Measurements from ENCODE around the gene ZNF423. TPM values are rescaled to one million over a fixed set of nuclear protein-coding genes. Genes with fewer than 3 reads are reported as not detected.

ZNF423 gene
- total RNA-seq, 4 donors from 2014 or later = 7.0 to 19.7 (median 8.4) TPM

- no peak for ATAC-seq
- H3K4me1 ChIP-seq = peaks cover 0 to 11% (median under 1%) of the 10 kb centered on the region in 3 donors
- WGBS, 2 donors (ENCODE audit: low coverage in 1 of 2) = 49 to 50% methylated on average over 3 to 4 of the region's 4 CpGs
- no peaks in the 10 kb centered on the region for H3K36me3 ChIP-seq
- H3K27ac ChIP-seq = no peak overlapping the region
- H3K27me3 ChIP-seq = no peaks in the 10 kb centered on the region
- no peak for TF ChIP-seq EP300 (IDR thresholded peaks at IDR 0.05)
- no peak overlapping the region for H3K4me3 ChIP-seq
- no peaks in the 10 kb centered on the region for H3K9me3 ChIP-seq
Measured at GRCh38 chr16:49806446-49806845, 49.5 kb downstream of the ZNF423 start.

GRCh38 chr16:49801290-49801689 lies 54.6 kb downstream of the ZNF423 start:
- no peak for ATAC-seq
- Histone ChIP-seq H3K4me1 (peaks cover 0 to 7% (median 0%) of the 10 kb centered on the region in 3 donors), H3K9me3 (no peaks in the 10 kb centered on the region), H3K27me3 (no peaks in the 10 kb centered on the region), H3K4me3 (no peak overlapping the region), H3K27ac (no peak overlapping the region), H3K36me3 (no peaks in the 10 kb centered on the region)
- TF ChIP-seq EP300 (IDR thresholded peaks at IDR 0.05) (no peak), POLR2A (IDR thresholded peaks at IDR 0.05) (no peak), POLR2AphosphoS5 (IDR thresholded peaks at IDR 0.05) (no peak), CTCF (IDR thresholded peaks at IDR 0.05) (no peak)
- 90 to 95% methylated on average over 2 to 3 of the region's 4 CpGs for WGBS, 2 donors (ENCODE audit: low coverage in 1 of 2)

- Histone ChIP-seq H3K36me3 (no peaks in the 10 kb centered on the region), H3K27me3 (no peaks in the 10 kb centered on the region), H3K9me3 (no peaks in the 10 kb centered on the region), H3K27ac (no peak overlapping the region), H3K4me3 (no peak overlapping the region), H3K4me1 (peaks cover 0 to 7% (median 0%) of the 10 kb centered on the region in 3 donors)
- no peak for TF ChIP-seq EP300 (IDR thresholded peaks at IDR 0.05)
- TF ChIP-seq POLR2AphosphoS5 (IDR thresholded peaks at IDR 0.05) = no peak
- TF ChIP-seq POLR2A (IDR thresholded peaks at IDR 0.05) = no peak
- no peak for TF ChIP-seq CTCF (IDR thresholded peaks at IDR 0.05)
- WGBS, 2 donors (ENCODE audit: low coverage in 1 of 2) = 68 to 72% methylated on average over 2 to 8 of the region's 11 CpGs
- no peak for ATAC-seq
Measured at GRCh38 chr16:49800876-49801275, 55.0 kb downstream of the ZNF423 start.

GRCh38 chr16:49800441-49800840 lies 55.5 kb downstream of the ZNF423 start:
- H3K27ac ChIP-seq = no peak overlapping the region

GRCh38 chr16:49799172-49799571 lies 56.7 kb downstream of the ZNF423 start:
- 67 to 69% methylated on average over 1 to 2 of the region's 4 CpGs for WGBS, 2 donors (ENCODE audit: low coverage in 1 of 2)
- Histone ChIP-seq H3K9me3 (no peaks in the 10 kb centered on the region), H3K4me1 (peaks cover 0 to 7% (median 0%) of the 10 kb centered on the region in 3 donors), H3K4me3 (no peak overlapping the region), H3K36me3 (no peaks in the 10 kb centered on the region), H3K27ac (no peak overlapping the region), H3K27me3 (no peaks in the 10 kb centered on the region)
- ATAC-seq = no peak
- TF ChIP-seq POLR2AphosphoS5 (IDR thresholded peaks at IDR 0.05) (no peak), EP300 (IDR thresholded peaks at IDR 0.05) (no peak), POLR2A (IDR thresholded peaks at IDR 0.05) (no peak), CTCF (IDR thresholded peaks at IDR 0.05) (no peak)

More at GRCh38 chr16:49800441-49800840, 55.5 kb downstream of the ZNF423 start:
- Histone ChIP-seq H3K9me3 (no peaks in the 10 kb centered on the region), H3K27me3 (no peaks in the 10 kb centered on the region), H3K36me3 (no peaks in the 10 kb centered on the region), H3K4me3 (no peak overlapping the region), H3K4me1 (peaks cover 0 to 7% (median 0%) of the 10 kb centered on the region in 3 donors)
- ATAC-seq = no peak
- TF ChIP-seq CTCF (IDR thresholded peaks at IDR 0.05) = no peak
- 33% methylated on average over 1 of the region's 5 CpGs; no CpG with 5 or more reads in 1 of the 2 donors for WGBS, 2 donors (ENCODE audit: low coverage in 1 of 2)
